AG10803 (cell line): ENCODE results near the gene KAZALD1.

Source experiments
- DNase-seq: peaks from one replicate; pipeline ENCODE4 v3.0.0; 2010; ENCODE audit warnings: low read depth
- H3K4me3 ChIP-seq: 2 replicates; pipeline ENCODE4 v1.5.1; 2011; ENCODE audit warnings: mild to moderate bottlenecking, low read length, control low read depth
- CTCF ChIP-seq: conservative IDR thresholded peaks from 2 replicates; pipeline ENCODE4 v1.5.1; 2011; ENCODE audit warnings: mild to moderate bottlenecking, low read length, control low read depth, inconsistent platforms

KAZALD1 gene

DNA sequence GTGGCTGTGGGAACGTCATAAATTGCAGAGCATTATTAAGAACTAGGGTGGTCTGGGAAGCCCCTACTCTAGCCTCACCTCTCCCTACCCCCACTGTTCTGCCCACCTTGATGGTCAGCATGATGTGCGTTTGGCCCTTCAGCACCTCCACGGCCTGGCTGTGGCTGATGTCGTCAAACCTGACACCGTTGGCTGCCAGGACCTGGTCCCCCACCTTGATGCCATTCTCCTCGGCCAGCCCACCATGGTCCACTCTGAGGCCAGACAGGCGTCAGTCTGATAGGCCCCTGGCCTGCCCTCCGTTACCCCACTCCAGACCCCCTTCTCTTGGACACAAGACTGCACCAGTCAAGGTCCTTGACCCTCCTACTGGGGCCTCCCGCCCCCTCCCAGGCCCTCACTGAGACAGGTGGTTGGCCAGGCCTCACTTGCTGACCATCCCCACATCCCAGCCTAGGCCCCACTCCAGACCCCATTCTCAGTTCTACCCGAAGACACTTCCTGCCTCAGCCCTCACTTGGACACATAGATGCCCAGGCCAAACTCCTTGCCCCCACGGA is 40.0 kb upstream of the KAZALD1 start:
- no peak overlapping the region for H3K4me3 ChIP-seq
- DNase-seq: no peak
- no peak for TF ChIP-seq CTCF

GRCh38 chr10:101022967-101023705 is 38.7 kb upstream of the KAZALD1 start:
- no peak overlapping the region for H3K4me3 ChIP-seq
- no peak for DNase-seq
- no peak for TF ChIP-seq CTCF

DNA sequence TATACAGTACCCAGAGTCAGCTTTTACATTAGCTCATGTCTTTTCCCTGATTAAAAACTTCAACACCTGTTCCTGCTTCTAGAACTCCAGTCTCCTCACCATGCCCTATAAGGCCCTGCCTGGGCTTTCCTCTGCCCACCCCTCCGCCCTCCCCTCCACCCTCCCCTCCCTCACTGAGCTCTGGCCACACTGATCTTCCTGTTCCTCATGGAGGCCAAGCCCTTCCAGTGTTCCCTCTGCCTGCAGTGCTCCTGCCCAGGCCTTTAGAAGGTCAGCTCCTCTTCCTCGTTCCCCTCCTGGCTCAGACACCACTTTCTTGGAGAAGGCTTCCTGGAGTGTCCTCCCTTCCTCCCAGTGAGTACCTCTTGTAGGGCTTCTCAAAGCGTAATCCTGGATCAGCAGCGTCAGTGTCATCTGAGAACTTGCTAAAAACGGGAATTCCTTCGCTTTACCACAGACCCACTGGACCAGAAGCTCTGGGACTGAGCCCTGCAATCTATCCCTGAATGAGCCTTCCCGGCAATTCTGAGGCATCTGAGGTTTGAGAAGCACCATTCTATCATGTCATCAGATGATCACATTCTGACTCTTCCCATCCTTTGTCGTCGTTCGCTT is 34.6 kb upstream of the KAZALD1 start:
- TF ChIP-seq CTCF: no peak
- no peak overlapping the region for H3K4me3 ChIP-seq
- no peak for DNase-seq

GRCh38 chr10:101028446-101029337 is 33.1 kb upstream of the KAZALD1 start:
- no peak overlapping the region for H3K4me3 ChIP-seq
- no peak for DNase-seq
- TF ChIP-seq CTCF: no peak

- DNase-seq: no peak
- H3K4me3 ChIP-seq: no peak overlapping the region
- TF ChIP-seq CTCF: peak; percentile 12; the same call in 1 of the 2 replicates
Observed at GRCh38 chr10:101029520-101030295, 32.1 kb upstream of the KAZALD1 start.

- peak overlapping the region; percentile 98 for H3K4me3 ChIP-seq
- TF ChIP-seq CTCF: no peak
- DNase-seq: no peak
Observed at GRCh38 chr10:101030496-101031127, 31.2 kb upstream of the KAZALD1 start.
